HCT116 (cell line): Measurements from ENCODE around the gene ARL15. TPM values are rescaled to one million over a fixed set of nuclear protein-coding genes. Genes with fewer than 3 reads are reported as not detected.

Experiments
- ATAC-seq: fragments of 200-7000 bp; cut with Tn5 transposase; 2 replicates; pipeline ENCODE4 v1.9.1; 2020; ENCODE audit warnings: mild to moderate bottlenecking, moderate library complexity
- BruUV-seq: library from RNA; stranded (reverse); fragments of 400-500 nt; replicated peaks from 2 replicates; lab custom pipeline; 2021; lab: Mats Ljungman, UMichigan
- CTCF ChIA-PET: fragments of 300-600 bp; sonication (Branson Sonifier 250); formaldehyde crosslinking; loops from one replicate; lab custom pipeline; 2021; ENCODE audit warnings: antibody characterized with exemption; lab: Charles Lee
- POLR2A ChIA-PET: fragments of 300-600, 350-600 bp; sonication (Branson Sonifier 250); formaldehyde crosslinking; loops from one replicate; lab custom pipeline; 2021; ENCODE audit warnings: antibody characterized with exemption; lab: Charles Lee
- RAD21 ChIA-PET, 2 experiments: fragments of 300-600 bp; sonication (Branson Sonifier 250); formaldehyde crosslinking; loops; one replicate each; lab custom pipeline; 2023; ENCODE audit warnings: low total read pairs in 2 of 2; ENCODE audit not compliant: uncharacterized antibody in 2 of 2, unreplicated experiment in 2 of 2, low non-redundant PET in 1 of 2; lab: Charles Lee
- DNase-seq: peaks from one replicate; pipeline ENCODE4 v3.0.0-alpha.2; 2010; ENCODE audit warnings: low read depth, low spot score
- H2AFZ ChIP-seq: fragments of 200-600 bp; shearing (Covaris generic), sonication (generic); 2 replicates; pipeline ENCODE4 v1.6.1; 2017; ENCODE audit warnings: low read depth, mixed run types, mixed read lengths, antibody characterized with exemption, low read length; ENCODE audit not compliant: poor library complexity, severe bottlenecking
- H3K27ac ChIP-seq: 2 replicates; pipeline ENCODE4 v1.5.1; 2012; ENCODE audit warnings: low read depth, low read length
- H3K27me3 ChIP-seq: fragments of 200-600 bp; sonication (generic); 2 replicates; pipeline ENCODE4 v1.6.1; 2016; ENCODE audit warnings: mixed run types, low read length, mixed read lengths; ENCODE audit not compliant: insufficient read depth
- H3K36me3 ChIP-seq, 2 experiments: fragments of 200-500 bp in 1 of 2; fragments of 200-600 bp in 1 of 2; sonication (Bioruptor generic) in 1 of 2; sonication (generic) in 1 of 2; 2 replicates each; pipeline versions ENCODE4 v1.5.1 to v1.6.1; 2014 to 2016; ENCODE audit warnings: low read length in 2 of 2, inconsistent platforms in 1 of 2, mixed read lengths in 1 of 2, mixed run types in 1 of 2; ENCODE audit not compliant: insufficient read depth in 2 of 2, control insufficient read depth in 1 of 2
- H3K4me1 ChIP-seq, 2 experiments: fragments of 200-600 bp in 1 of 2; sonication (generic) in 1 of 2; 2 replicates each; pipeline versions ENCODE4 v1.5.1 to v1.6.1; 2012 to 2017; ENCODE audit warnings: low read length in 2 of 2, inconsistent platforms in 1 of 2, mild to moderate bottlenecking in 1 of 2, mixed read lengths in 1 of 2, mixed run types in 1 of 2, moderate library complexity in 1 of 2; ENCODE audit not compliant: insufficient read depth in 2 of 2, control insufficient read depth in 1 of 2
- H3K4me2 ChIP-seq: fragments of 200-600 bp; sonication (generic); 2 replicates; pipeline ENCODE4 v1.6.1; 2017; ENCODE audit warnings: mixed run types, low read length, mixed read lengths
- H3K4me3 ChIP-seq, 2 experiments: fragments of 200-600 bp in 1 of 2; sonication (generic) in 1 of 2; replicated peaks in 1 of 2; 2 replicates each; pipeline ENCODE4 v1.5.1; 2011 to 2016; ENCODE audit warnings: low read length in 2 of 2, control low read depth in 1 of 2, low read depth in 1 of 2, mild to moderate bottlenecking in 1 of 2, mixed read lengths in 1 of 2, mixed run types in 1 of 2
- H3K79me2 ChIP-seq: fragments of 200-600 bp; sonication (generic); 2 replicates; pipeline ENCODE4 v1.6.1; 2017; ENCODE audit warnings: mild to moderate bottlenecking, mixed run types, low read length, moderate library complexity, mixed read lengths; ENCODE audit not compliant: insufficient read depth
- H3K9ac ChIP-seq: fragments of 200-600 bp; sonication (generic); 2 replicates; pipeline ENCODE4 v1.6.1; 2016; ENCODE audit warnings: low read length, mixed read lengths
- H3K9me2 ChIP-seq: fragments of 200-600 bp; sonication (generic), shearing (Covaris generic); 2 replicates; pipeline ENCODE4 v1.6.1; 2017; ENCODE audit warnings: mixed run types, mild to moderate bottlenecking, moderate library complexity; ENCODE audit not compliant: insufficient read depth
- H3K9me3 ChIP-seq, 2 experiments: fragments of 200-500 bp in 1 of 2; fragments of 200-600 bp in 1 of 2; sonication (Bioruptor generic) in 1 of 2; sonication (generic) in 1 of 2; 2 replicates each; pipeline ENCODE4 v1.6.1; 2014 to 2017; ENCODE audit warnings: low read length in 2 of 2, mixed read lengths in 2 of 2, inconsistent platforms in 1 of 2, low read depth in 1 of 2, mild to moderate bottlenecking in 1 of 2, mixed run types in 1 of 2, moderate library complexity in 1 of 2; ENCODE audit not compliant: control insufficient read depth in 1 of 2, insufficient read depth in 1 of 2
- H4K20me1 ChIP-seq: fragments of 200-600 bp; sonication (generic), shearing (Covaris generic); 2 replicates; pipeline ENCODE4 v1.6.1; 2017; ENCODE audit warnings: mixed run types, mild to moderate bottlenecking, moderate library complexity; ENCODE audit not compliant: insufficient read depth
- CBX3 ChIP-seq: IDR thresholded peaks from 2 replicates; pipeline ENCODE4 v1.6.1; 2012; ENCODE audit warnings: low read depth
- CEBPB ChIP-seq: IDR thresholded peaks from 2 replicates; pipeline ENCODE4 v1.6.1; 2012; ENCODE audit warnings: low read depth
- EGR1 ChIP-seq: IDR thresholded peaks from 2 replicates; pipeline ENCODE4 v1.6.1; 2012; ENCODE audit warnings: low read depth
- EZH2 ChIP-seq: fragments of 200-600 bp; sonication (generic); IDR thresholded peaks from 2 replicates; pipeline ENCODE4 v1.6.1; 2017; ENCODE audit warnings: antibody characterized with exemption, mixed run types
- FOSL1 ChIP-seq: IDR thresholded peaks from 2 replicates; pipeline ENCODE4 v1.6.1; 2012; ENCODE audit warnings: low read depth
- JUND ChIP-seq: IDR thresholded peaks from 2 replicates; pipeline ENCODE4 v1.6.1; 2012
- POLR2A ChIP-seq: IDR thresholded peaks from 2 replicates; pipeline ENCODE4 v1.7.0; 2011; ENCODE audit warnings: borderline replicate concordance; ENCODE audit not compliant: insufficient read depth, insufficient read length; ENCODE audit errors: extremely low read depth
- POLR2AphosphoS5 ChIP-seq: IDR thresholded peaks from 2 replicates; pipeline ENCODE4 v1.6.1; 2011; ENCODE audit warnings: mild to moderate bottlenecking, low read depth, low read length, moderate library complexity
- RAD21 ChIP-seq: IDR thresholded peaks from 2 replicates; pipeline ENCODE4 v1.6.1; 2012; ENCODE audit warnings: low read depth, mild to moderate bottlenecking
- SP1 ChIP-seq: IDR thresholded peaks from 2 replicates; pipeline ENCODE4 v1.6.1; 2012; ENCODE audit warnings: low read depth
- SRF ChIP-seq: IDR thresholded peaks from 2 replicates; pipeline ENCODE4 v1.6.1; 2012; ENCODE audit warnings: low read depth
- TCF7L2 ChIP-seq: IDR thresholded peaks from 2 replicates; pipeline ENCODE4 v1.7.0; 2011; ENCODE audit warnings: borderline replicate concordance, inconsistent platforms; ENCODE audit not compliant: insufficient read depth, insufficient read length; ENCODE audit errors: extremely low read depth
- YY1 ChIP-seq: IDR thresholded peaks from 2 replicates; pipeline ENCODE4 v1.6.1; 2011; ENCODE audit warnings: low read length, low read depth, moderate library complexity, mild to moderate bottlenecking; ENCODE audit not compliant: insufficient replicate concordance; ENCODE audit errors: extremely low read depth
- ZNF274 ChIP-seq: fragments of 200-500 bp; sonication (Bioruptor generic); IDR thresholded peaks from 2 replicates; pipeline ENCODE4 v1.6.1; 2014; ENCODE audit warnings: mild to moderate bottlenecking, low read depth, low read length, inconsistent platforms
- intact Hi-C: fragments of 100-400 bp; cut with micrococcal nuclease; formaldehyde crosslinking; loops from 2 replicates; pipeline ENCODE4 v1.10.0; 2022
- total RNA-seq: library from RNA; stranded (reverse); gene quantifications from one replicate; pipeline ENCODE4 v1.2.1, GENCODE V29; 2021; ENCODE audit not compliant: unreplicated experiment
- TF ChIP-seq, protein P1 (sequence below): IDR thresholded peaks from 2 replicates; pipeline ENCODE4 v1.6.1; 2012
- TF ChIP-seq, protein P2 (sequence below), 3 experiments: fragments of 200-600 bp in 1 of 3; sonication (generic) in 1 of 3; IDR thresholded peaks in 2 of 3; conservative IDR thresholded peaks in 1 of 3; 2 replicates each; pipeline ENCODE4 v1.5.1; 2012 to 2017; ENCODE audit warnings: low read depth in 2 of 3, low read length in 2 of 3, antibody characterized with exemption in 1 of 3, borderline replicate concordance in 1 of 3, control low read depth in 1 of 3, mild to moderate bottlenecking in 1 of 3, mixed read lengths in 1 of 3, mixed run types in 1 of 3, moderate library complexity in 1 of 3; ENCODE audit not compliant: insufficient read depth in 1 of 3
- TF ChIP-seq, protein P3 (sequence below): IDR thresholded peaks from 2 replicates; pipeline ENCODE4 v1.6.1; 2012; ENCODE audit warnings: low read depth

ARL15 gene
- total RNA-seq, 1 experiment from 2014 or later = 15.0 TPM

DNA sequence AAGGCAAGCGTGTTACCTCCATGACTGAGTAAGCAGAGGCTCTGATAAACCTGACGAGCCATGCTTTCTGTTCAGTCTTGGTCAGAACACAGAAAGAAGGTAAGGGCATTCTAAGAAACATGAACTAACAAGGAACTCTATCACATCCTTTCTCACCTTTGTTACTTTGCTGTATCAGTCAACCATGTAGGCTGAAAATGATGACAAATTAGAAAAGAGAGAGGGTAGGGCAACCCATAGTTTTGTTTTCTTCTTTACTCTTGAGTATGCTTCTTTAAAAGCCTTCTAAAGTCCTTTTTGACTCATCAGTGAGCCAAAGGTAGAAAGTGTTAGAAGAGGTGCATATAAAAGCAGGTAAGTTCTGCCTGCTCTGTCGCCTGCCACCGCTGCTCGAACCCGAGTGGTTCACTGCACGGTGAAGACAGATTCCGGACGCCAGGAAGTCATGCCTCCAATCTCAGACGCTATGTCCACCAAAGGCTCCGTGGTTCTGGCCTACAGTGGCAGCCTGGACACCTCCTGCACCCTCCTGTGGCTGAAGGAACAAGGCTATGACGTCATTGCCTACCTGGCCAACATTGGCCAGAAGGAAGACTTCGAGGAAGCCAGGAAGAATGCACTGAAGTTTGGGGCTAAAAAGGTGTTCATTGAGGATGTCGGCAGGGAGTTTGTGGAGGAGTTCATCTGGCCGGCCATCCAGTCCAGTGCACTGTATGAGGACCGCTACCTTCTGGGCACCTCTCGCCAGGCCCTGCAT, 451.5 kb downstream of the ARL15 start:
- no peaks in the 10 kb centered on the region for H3K79me2 ChIP-seq
- no peaks in the 10 kb centered on the region for H3K9me3 ChIP-seq
- no peak for TF ChIP-seq EGR1
- no peak for TF ChIP-seq ZNF274
- TF ChIP-seq POLR2AphosphoS5 = no peak
- no peak for TF ChIP-seq YY1
- no peak for TF ChIP-seq CEBPB
- TF ChIP-seq, protein P1, sequence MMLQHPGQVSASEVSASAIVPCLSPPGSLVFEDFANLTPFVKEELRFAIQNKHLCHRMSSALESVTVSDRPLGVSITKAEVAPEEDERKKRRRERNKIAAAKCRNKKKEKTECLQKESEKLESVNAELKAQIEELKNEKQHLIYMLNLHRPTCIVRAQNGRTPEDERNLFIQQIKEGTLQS = no peak
- no peak for TF ChIP-seq JUND
- no peak for TF ChIP-seq FOSL1
- no peak for TF ChIP-seq POLR2A
- no peak for TF ChIP-seq RAD21
- no peak for TF ChIP-seq SP1
- TF ChIP-seq, protein P2, sequence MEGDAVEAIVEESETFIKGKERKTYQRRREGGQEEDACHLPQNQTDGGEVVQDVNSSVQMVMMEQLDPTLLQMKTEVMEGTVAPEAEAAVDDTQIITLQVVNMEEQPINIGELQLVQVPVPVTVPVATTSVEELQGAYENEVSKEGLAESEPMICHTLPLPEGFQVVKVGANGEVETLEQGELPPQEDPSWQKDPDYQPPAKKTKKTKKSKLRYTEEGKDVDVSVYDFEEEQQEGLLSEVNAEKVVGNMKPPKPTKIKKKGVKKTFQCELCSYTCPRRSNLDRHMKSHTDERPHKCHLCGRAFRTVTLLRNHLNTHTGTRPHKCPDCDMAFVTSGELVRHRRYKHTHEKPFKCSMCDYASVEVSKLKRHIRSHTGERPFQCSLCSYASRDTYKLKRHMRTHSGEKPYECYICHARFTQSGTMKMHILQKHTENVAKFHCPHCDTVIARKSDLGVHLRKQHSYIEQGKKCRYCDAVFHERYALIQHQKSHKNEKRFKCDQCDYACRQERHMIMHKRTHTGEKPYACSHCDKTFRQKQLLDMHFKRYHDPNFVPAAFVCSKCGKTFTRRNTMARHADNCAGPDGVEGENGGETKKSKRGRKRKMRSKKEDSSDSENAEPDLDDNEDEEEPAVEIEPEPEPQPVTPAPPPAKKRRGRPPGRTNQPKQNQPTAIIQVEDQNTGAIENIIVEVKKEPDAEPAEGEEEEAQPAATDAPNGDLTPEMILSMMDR (IDR thresholded peaks at IDR 0.05 in 2 of 3, conservative IDR thresholded peaks at IDR 0.05 in 1 of 3; ENCODE audit: borderline replicate concordance in 1 of 3, insufficient read depth in 1 of 3, low read depth in 2 of 3, low read length in 2 of 3) = no peak
- TF ChIP-seq TCF7L2 = no peak
- no peak for TF ChIP-seq SRF
- no peak for TF ChIP-seq EZH2
- TF ChIP-seq, protein P3, sequence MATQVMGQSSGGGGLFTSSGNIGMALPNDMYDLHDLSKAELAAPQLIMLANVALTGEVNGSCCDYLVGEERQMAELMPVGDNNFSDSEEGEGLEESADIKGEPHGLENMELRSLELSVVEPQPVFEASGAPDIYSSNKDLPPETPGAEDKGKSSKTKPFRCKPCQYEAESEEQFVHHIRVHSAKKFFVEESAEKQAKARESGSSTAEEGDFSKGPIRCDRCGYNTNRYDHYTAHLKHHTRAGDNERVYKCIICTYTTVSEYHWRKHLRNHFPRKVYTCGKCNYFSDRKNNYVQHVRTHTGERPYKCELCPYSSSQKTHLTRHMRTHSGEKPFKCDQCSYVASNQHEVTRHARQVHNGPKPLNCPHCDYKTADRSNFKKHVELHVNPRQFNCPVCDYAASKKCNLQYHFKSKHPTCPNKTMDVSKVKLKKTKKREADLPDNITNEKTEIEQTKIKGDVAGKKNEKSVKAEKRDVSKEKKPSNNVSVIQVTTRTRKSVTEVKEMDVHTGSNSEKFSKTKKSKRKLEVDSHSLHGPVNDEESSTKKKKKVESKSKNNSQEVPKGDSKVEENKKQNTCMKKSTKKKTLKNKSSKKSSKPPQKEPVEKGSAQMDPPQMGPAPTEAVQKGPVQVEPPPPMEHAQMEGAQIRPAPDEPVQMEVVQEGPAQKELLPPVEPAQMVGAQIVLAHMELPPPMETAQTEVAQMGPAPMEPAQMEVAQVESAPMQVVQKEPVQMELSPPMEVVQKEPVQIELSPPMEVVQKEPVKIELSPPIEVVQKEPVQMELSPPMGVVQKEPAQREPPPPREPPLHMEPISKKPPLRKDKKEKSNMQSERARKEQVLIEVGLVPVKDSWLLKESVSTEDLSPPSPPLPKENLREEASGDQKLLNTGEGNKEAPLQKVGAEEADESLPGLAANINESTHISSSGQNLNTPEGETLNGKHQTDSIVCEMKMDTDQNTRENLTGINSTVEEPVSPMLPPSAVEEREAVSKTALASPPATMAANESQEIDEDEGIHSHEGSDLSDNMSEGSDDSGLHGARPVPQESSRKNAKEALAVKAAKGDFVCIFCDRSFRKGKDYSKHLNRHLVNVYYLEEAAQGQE = no peak
- TF ChIP-seq CBX3 = no peak
- H3K9ac ChIP-seq = no peak overlapping the region
- no peak overlapping the region for H3K4me2 ChIP-seq
- intact Hi-C loops = no loop called here
- H3K4me3 ChIP-seq = no peak overlapping the region
- no peaks in the 10 kb centered on the region for H3K4me1 ChIP-seq
- ChIA-PET POLR2A (no interaction called here), CTCF (no interaction called here), RAD21 (no interaction called here)
- H3K27me3 ChIP-seq = no peaks in the 10 kb centered on the region
- ATAC-seq = no peak
- H3K27ac ChIP-seq = no peak overlapping the region
- no peaks in the 10 kb centered on the region for H3K9me2 ChIP-seq
- BruUV-seq = no TSS peak
- no peak overlapping the region for H2AFZ ChIP-seq
- no peak for DNase-seq
- H3K36me3 ChIP-seq = no peaks in the 10 kb centered on the region
- no peaks in the 10 kb centered on the region for H4K20me1 ChIP-seq
